Measurements from ENCODE around the gene TMSB4X.

Gene TMSB4X

GRCh38 chrX:12945494-12945893 is 29.4 kb upstream of the TMSB4X start:
- Histone ChIP-seq H3K79me2 (ENCODE audit: insufficient read depth, low read length) (peaks cover 36% of the 10 kb centered on the region), H3K9ac (ENCODE audit: low read depth, low read length) (no peak overlapping the region), H3K9me3 (ENCODE audit: insufficient read depth, low read length, severe bottlenecking) (no peaks in the 10 kb centered on the region), H3K4me1 (ENCODE audit: insufficient read depth, low read length) (peaks cover 43% of the 10 kb centered on the region), H3K36me3 (ENCODE audit: insufficient read depth, low read length) (no peaks in the 10 kb centered on the region), H3K4me3 (ENCODE audit: low read depth in 1 of 2, low read length in 2 of 2) (no peak overlapping the region), H3K27me3 (ENCODE audit: insufficient read depth, low read length, poor library complexity) (no peaks in the 10 kb centered on the region), H3K4me2 (ENCODE audit: insufficient read depth, low read length) (no peak overlapping the region), H3K27ac (ENCODE audit: low read length) (no peak overlapping the region), H2AFZ (ENCODE audit: low read depth, low read length) (no peak overlapping the region), H4K20me1 (ENCODE audit: insufficient read depth, low read length) (no peaks in the 10 kb centered on the region)
- no peak for DNase-seq
- ATAC-seq (ENCODE audit: insufficient read depth, low read depth), result no peak
- TF ChIP-seq CTCF (IDR thresholded peaks at IDR 0.05; ENCODE audit: borderline replicate concordance, extremely low read depth, low read length, poor library complexity, severe bottlenecking), result no peak
- TF ChIP-seq EZH2 (IDR thresholded peaks at IDR 0.05; ENCODE audit: borderline replicate concordance, low read depth, low read length, severe bottlenecking), result no peak

DNA sequence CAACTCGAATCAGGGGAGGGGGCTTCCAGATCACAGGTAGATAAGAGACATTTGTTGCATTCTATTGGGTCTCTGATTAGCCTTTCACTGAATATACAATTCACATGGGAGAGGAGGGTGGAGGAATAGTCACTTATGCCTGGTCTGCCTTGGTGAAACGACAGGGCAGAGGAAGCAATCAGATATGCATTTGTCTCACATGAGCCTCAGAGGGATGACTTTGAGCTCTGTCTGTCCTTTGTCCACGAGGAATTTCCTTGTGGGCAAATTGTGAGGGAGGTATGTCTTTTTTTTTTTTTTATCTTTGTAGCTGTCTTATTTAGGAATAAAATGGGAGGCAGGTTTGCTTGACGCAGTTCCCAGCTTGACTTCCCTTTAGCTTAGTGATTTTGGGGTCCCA is 28.5 kb upstream of the TMSB4X start:
- TF ChIP-seq CTCF (IDR thresholded peaks at IDR 0.05; ENCODE audit: borderline replicate concordance, extremely low read depth, low read length, poor library complexity, severe bottlenecking) (no peak), EZH2 (IDR thresholded peaks at IDR 0.05; ENCODE audit: borderline replicate concordance, low read depth, low read length, severe bottlenecking) (no peak)
- Histone ChIP-seq H3K79me2 (ENCODE audit: insufficient read depth, low read length) (peaks cover 45% of the 10 kb centered on the region), H4K20me1 (ENCODE audit: insufficient read depth, low read length) (no peaks in the 10 kb centered on the region), H3K36me3 (ENCODE audit: insufficient read depth, low read length) (no peaks in the 10 kb centered on the region), H3K9ac (ENCODE audit: low read depth, low read length) (peak overlapping the region; percentile 52; the same call in 1 of the 2 replicates), H2AFZ (ENCODE audit: low read depth, low read length) (no peak overlapping the region), H3K9me3 (ENCODE audit: insufficient read depth, low read length, severe bottlenecking) (no peaks in the 10 kb centered on the region), H3K27ac (ENCODE audit: low read length) (peak overlapping the region; percentile 80; the same call in 1 of the 2 replicates), H3K27me3 (ENCODE audit: insufficient read depth, low read length, poor library complexity) (no peaks in the 10 kb centered on the region), H3K4me1 (ENCODE audit: insufficient read depth, low read length) (peaks cover 52% of the 10 kb centered on the region), H3K4me3 (ENCODE audit: low read depth in 1 of 2, low read length in 2 of 2) (no peak overlapping the region), H3K4me2 (ENCODE audit: insufficient read depth, low read length) (0 out of 2 replicates have a peak overlapping the region, but pooled peaks have one; percentile 51)
- DNase-seq, result no peak
- ATAC-seq (ENCODE audit: insufficient read depth, low read depth), result no peak

GRCh38 chrX:12946838-12947544 is 27.9 kb upstream of the TMSB4X start:
- Histone ChIP-seq H4K20me1 (ENCODE audit: insufficient read depth, low read length) (no peaks in the 10 kb centered on the region), H3K36me3 (ENCODE audit: insufficient read depth, low read length) (no peaks in the 10 kb centered on the region), H3K27ac (ENCODE audit: low read length) (peak overlapping the region; percentile 80), H3K79me2 (ENCODE audit: insufficient read depth, low read length) (peaks cover 47% of the 10 kb centered on the region), H3K9ac (ENCODE audit: low read depth, low read length) (peak overlapping the region; percentile 52), H3K27me3 (ENCODE audit: insufficient read depth, low read length, poor library complexity) (no peaks in the 10 kb centered on the region), H3K4me3 (ENCODE audit: low read depth in 1 of 2, low read length in 2 of 2) (peak overlapping the region in 1 of 2 experiments; percentile 38; a peak in 2 of 4 replicates), H3K4me1 (ENCODE audit: insufficient read depth, low read length) (peaks cover 56% of the 10 kb centered on the region), H3K4me2 (ENCODE audit: insufficient read depth, low read length) (peak overlapping the region; percentile 51), H3K9me3 (ENCODE audit: insufficient read depth, low read length, severe bottlenecking) (no peaks in the 10 kb centered on the region), H2AFZ (ENCODE audit: low read depth, low read length) (peak overlapping the region; percentile 57)
- DNase-seq, result peak; percentile 84
- TF ChIP-seq EZH2 (IDR thresholded peaks at IDR 0.05; ENCODE audit: borderline replicate concordance, low read depth, low read length, severe bottlenecking) (no peak), CTCF (IDR thresholded peaks at IDR 0.05; ENCODE audit: borderline replicate concordance, extremely low read depth, low read length, poor library complexity, severe bottlenecking) (peak; percentile 97)
- peak; percentile 44 for ATAC-seq (ENCODE audit: insufficient read depth, low read depth)

Data from DND-41 (cell line).